WI38 (cell line): ENCODE measurements around the gene CCDC152.

ENCODE experiments used
- H3K4me3 ChIP-seq: 2 replicates; pipeline ENCODE4 v1.5.1; 2011; ENCODE audit warnings: low read depth, mild to moderate bottlenecking, control low read depth, low read length
- CTCF ChIP-seq: IDR thresholded peaks from 2 replicates; pipeline ENCODE4 v1.5.1; 2012; ENCODE audit warnings: low read depth, mild to moderate bottlenecking, control low read depth, low read length

CCDC152 gene

DNA sequence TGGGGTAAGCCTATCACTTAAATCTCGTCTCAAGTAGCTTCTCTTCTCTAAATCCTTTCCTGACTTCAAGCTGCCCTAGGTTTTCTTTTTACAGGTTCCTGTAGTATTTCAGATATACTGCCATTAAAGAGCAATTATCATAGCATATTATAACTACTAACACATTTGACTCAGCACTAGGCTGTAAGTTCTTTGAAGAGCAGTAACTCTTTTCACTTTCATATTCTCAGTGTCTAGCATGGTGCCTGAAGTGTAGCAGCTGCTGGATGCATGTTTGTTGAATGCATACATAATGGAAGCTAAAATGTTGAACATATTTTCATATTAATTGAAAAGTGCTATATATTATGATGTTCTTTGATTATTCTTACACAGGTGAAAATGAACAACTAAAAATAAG is 22.5 kb downstream of the CCDC152 start:
- no peak for TF ChIP-seq CTCF
- H3K4me3 ChIP-seq: no peak overlapping the region

GRCh38 chr5:42781584-42781983 is 25.0 kb downstream of the CCDC152 start:
- no peak overlapping the region for H3K4me3 ChIP-seq
- TF ChIP-seq CTCF: no peak

DNA sequence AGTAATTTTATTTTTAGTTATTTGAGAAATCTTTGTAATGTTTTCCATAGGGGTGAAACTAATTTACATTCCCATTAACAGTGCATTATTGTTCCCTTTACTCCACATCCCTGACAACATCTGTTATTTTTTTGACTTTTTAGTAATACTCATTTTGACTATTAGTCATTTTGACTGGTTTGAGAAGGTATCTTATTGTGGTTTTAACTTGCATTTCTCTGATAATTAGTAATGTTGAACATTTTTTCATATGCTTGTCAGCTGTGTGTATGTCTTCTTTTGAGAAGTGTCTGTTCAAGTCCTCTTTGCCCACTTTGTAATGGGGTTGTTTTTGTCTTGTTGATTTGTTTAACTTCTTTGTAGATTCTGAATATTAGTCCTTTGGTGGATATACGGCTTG is 27.5 kb downstream of the CCDC152 start:
- TF ChIP-seq CTCF: no peak

GRCh38 chr5:42785756-42786155 is 29.1 kb downstream of the CCDC152 start:
- H3K4me3 ChIP-seq: no peak overlapping the region
- no peak for TF ChIP-seq CTCF

More for the DNA sequence above, 27.5 kb downstream of the CCDC152 start:
- H3K4me3 ChIP-seq: no peak overlapping the region

GRCh38 chr5:42787073-42787472 is 30.5 kb downstream of the CCDC152 start:
- no peak for TF ChIP-seq CTCF
- H3K4me3 ChIP-seq: no peak overlapping the region

DNA sequence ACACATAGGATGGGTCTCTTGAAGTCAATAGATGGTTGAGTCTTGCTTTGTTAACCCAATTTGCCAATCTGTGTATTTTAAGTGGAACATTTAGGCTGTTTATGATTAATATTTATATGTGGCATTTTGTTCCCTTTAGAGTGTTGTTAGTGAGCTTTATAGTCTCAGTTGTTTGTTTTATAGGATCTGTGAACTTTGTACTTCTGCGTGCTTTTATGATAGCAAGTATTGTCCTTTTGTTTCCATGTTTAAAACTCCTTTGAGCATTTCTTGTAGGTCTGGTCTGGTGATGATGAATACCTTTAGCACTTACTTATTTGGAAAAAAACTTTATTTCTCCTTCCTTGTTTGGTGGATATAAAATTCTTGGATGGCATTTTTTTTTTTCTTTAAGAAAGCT is 31.2 kb downstream of the CCDC152 start:
- H3K4me3 ChIP-seq: no peak overlapping the region

DNA sequence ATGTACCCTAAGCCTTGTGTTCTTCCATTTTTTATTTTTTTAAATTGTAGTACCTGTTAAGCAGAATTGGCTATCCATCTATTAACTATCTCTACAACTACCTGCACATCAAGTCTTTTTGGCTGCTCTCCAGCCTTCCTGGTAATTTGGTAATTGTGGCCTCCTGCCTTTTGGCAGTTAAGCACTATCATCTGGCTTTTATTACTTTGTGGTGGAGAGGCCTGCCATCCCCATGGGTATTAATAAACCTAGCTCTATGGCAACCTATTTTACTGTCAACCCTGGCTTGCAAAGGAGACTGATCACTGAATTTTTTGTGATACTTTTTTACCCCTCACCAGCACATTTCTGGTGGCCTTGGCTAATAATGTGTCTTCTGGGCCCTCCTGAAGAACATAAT is 34.5 kb downstream of the CCDC152 start:
- no peak overlapping the region for H3K4me3 ChIP-seq
- no peak for TF ChIP-seq CTCF

More for the DNA sequence above, 31.2 kb downstream of the CCDC152 start:
- TF ChIP-seq CTCF: no peak
